ENCODE results near the gene PCCA. TPM values are rescaled to one million over a fixed set of nuclear protein-coding genes. Genes with fewer than 3 reads are reported as not detected.

Gene PCCA
- total and polyA plus RNA-seq, 2 of the 13 experiments (the other 11 are each of a cell fraction or from before 2014, with no cell fraction given): 15.0 to 32.2 TPM

DNA sequence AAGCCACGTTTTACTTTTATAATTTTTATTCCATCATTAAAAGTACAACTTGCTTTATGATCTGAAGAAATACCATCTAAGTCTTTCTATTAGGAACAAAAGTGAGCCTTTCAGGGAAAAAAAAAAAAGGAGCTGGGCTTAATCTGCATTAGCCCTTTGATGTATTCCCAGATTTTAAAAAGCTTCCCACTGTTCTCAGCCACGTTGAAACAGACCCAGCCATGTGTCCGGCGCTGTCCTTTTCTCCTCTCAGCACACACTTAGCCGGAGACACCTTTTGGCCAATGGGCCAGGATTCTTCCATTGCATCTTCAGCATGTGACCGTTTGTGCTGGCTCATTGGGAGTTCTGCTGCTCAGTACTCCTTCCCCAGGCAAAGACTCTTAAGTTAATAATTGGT lies 394.2 kb downstream of the PCCA start:
- no peak overlapping the region for H3K4me3 ChIP-seq (replicated peaks in 1 of 3; ENCODE audit: insufficient read depth in 1 of 3, low read depth in 2 of 3, low read length in 3 of 3)
- no peaks in the 10 kb centered on the region for H3K79me2 ChIP-seq (ENCODE audit: insufficient read depth, low read length)
- no peak for TF ChIP-seq ZKSCAN1 (IDR thresholded peaks at IDR 0.05; ENCODE audit: low read length)
- TF ChIP-seq ZNF550 (CRISPR knock-in tag; IDR thresholded peaks at IDR 0.05; ENCODE audit: borderline replicate concordance): no peak
- no peak for TF ChIP-seq THYN1 (CRISPR knock-in tag; IDR thresholded peaks at IDR 0.05; ENCODE audit: borderline replicate concordance, low read depth)
- no peak for TF ChIP-seq ZSCAN20 (CRISPR knock-in tag; IDR thresholded peaks at IDR 0.05; ENCODE audit: borderline replicate concordance)
- no peak for TF ChIP-seq HOXA7 (CRISPR knock-in tag; IDR thresholded peaks at IDR 0.05)
- no peak for TF ChIP-seq PHB2 (IDR thresholded peaks at IDR 0.05; ENCODE audit: partially characterized antibody)
- TF ChIP-seq PHF21A (CRISPR knock-in tag; IDR thresholded peaks at IDR 0.05): no peak
- TF ChIP-seq GFI1 (CRISPR knock-in tag; IDR thresholded peaks at IDR 0.05; ENCODE audit: borderline replicate concordance): no peak
- TF ChIP-seq NFIC (IDR thresholded peaks at IDR 0.05; ENCODE audit: low read length): no peak
- no peak for TF ChIP-seq SYNCRIP (IDR thresholded peaks at IDR 0.05; ENCODE audit: insufficient read depth, low read depth, low read length)
- TF ChIP-seq, protein P1, sequence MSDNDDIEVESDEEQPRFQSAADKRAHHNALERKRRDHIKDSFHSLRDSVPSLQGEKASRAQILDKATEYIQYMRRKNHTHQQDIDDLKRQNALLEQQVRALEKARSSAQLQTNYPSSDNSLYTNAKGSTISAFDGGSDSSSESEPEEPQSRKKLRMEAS (IDR thresholded peaks at IDR 0.05): no peak
- no peak for TF ChIP-seq ZFP36 (IDR thresholded peaks at IDR 0.05; ENCODE audit: borderline replicate concordance, low read depth, low read length, partially characterized antibody)
- TF ChIP-seq ZNF839 (CRISPR knock-in tag; IDR thresholded peaks at IDR 0.05; ENCODE audit: borderline replicate concordance): no peak
- TF ChIP-seq ASH2L (IDR thresholded peaks at IDR 0.05; ENCODE audit: insufficient read length, low read depth, low read length): no peak
- H2AFZ ChIP-seq (ENCODE audit: low read length): no peak overlapping the region
- POLR2A ChIA-PET: no interaction called here
- H3K9ac ChIP-seq (ENCODE audit: insufficient read depth, low read depth, low read length): no peak overlapping the region
- ATAC-seq (no peak), FAIRE-seq (no peak), DNase-seq (ENCODE audit: low spot score) (no peak)
- H3K4me2 ChIP-seq (ENCODE audit: low read depth, low read length): no peak overlapping the region
- no TSS peak for BruUV-seq (replicated peaks)
- H3K36me3 ChIP-seq (replicated peaks in 1 of 2; ENCODE audit: control insufficient read depth in 1 of 2, insufficient read depth in 2 of 2, low read length in 2 of 2): no peaks in the 10 kb centered on the region
- WGBS (ENCODE audit: low lambda C conversion rate): 97% methylated on average over 6 of the region's 6 CpGs
- intact Hi-C loops (cut with micrococcal nuclease; ENCODE audit: unreplicated experiment): no loop called here
- no peaks in the 10 kb centered on the region for H4K20me1 ChIP-seq (ENCODE audit: insufficient read depth, low read length)
- H3K27me3 ChIP-seq (ENCODE audit: control insufficient read depth in 1 of 2, insufficient read depth in 2 of 2, low read length in 2 of 2): no peaks in the 10 kb centered on the region
- H3K27ac ChIP-seq (ENCODE audit: extremely low read length, insufficient read depth, low read length): no peak overlapping the region
- in situ Hi-C loops (cut with HindIII; ENCODE audit: extremely low pct_ligation_motif_present, low pct_unique_long_range_greater_than_20kb): no loop called here
- H3K4me1 ChIP-seq (ENCODE audit: insufficient read depth, low read length): no peaks in the 10 kb centered on the region
- no peaks in the 10 kb centered on the region for H3K9me3 ChIP-seq (ENCODE audit: low read length)
- CTCF ChIA-PET (ENCODE audit: low intra/inter-chr PET ratio, low total read pairs): no interaction called here
